ENCODE data around the gene ROBO2.

DNA sequence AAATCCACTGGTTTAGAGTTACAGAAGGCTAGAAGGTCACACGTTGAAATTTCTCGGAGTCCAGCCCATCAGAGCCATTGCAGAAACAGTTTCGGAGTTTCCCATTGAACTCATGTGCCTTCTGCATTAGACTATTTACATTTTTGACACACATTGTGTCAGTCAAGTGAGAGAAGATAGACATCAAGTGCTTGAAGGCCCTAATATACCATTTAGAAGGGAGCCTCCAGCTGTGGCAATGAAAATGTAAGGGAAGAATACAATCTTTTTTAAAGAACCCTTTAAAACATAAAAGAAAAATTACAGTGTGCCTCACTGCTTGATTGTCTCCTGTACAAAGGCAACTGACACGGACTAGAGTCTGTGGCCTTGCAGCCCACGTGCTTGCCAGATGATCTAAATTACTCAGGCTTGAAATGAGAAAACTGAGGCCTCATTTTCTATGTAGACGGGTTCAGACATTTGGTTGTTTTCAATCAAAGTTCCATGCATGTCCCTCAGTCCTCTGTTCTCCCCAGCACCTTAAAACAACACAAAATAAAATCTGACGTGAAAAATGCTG, 650.5 kb downstream of the ROBO2 start:
- TF ChIP-seq EZH2 (IDR thresholded peaks at IDR 0.05; ENCODE audit: low read depth, unreplicated experiment): no peak
- TF ChIP-seq, protein P1, sequence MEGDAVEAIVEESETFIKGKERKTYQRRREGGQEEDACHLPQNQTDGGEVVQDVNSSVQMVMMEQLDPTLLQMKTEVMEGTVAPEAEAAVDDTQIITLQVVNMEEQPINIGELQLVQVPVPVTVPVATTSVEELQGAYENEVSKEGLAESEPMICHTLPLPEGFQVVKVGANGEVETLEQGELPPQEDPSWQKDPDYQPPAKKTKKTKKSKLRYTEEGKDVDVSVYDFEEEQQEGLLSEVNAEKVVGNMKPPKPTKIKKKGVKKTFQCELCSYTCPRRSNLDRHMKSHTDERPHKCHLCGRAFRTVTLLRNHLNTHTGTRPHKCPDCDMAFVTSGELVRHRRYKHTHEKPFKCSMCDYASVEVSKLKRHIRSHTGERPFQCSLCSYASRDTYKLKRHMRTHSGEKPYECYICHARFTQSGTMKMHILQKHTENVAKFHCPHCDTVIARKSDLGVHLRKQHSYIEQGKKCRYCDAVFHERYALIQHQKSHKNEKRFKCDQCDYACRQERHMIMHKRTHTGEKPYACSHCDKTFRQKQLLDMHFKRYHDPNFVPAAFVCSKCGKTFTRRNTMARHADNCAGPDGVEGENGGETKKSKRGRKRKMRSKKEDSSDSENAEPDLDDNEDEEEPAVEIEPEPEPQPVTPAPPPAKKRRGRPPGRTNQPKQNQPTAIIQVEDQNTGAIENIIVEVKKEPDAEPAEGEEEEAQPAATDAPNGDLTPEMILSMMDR (conservative IDR thresholded peaks at IDR 0.05; ENCODE audit: low read depth in 2 of 2): no peak
- no peak for TF ChIP-seq NANOG (IDR thresholded peaks at IDR 0.05; ENCODE audit: borderline replicate concordance)
- no peak for TF ChIP-seq POLR2AphosphoS5 (IDR thresholded peaks at IDR 0.05; ENCODE audit: low read depth)
- TF ChIP-seq, protein P2, sequence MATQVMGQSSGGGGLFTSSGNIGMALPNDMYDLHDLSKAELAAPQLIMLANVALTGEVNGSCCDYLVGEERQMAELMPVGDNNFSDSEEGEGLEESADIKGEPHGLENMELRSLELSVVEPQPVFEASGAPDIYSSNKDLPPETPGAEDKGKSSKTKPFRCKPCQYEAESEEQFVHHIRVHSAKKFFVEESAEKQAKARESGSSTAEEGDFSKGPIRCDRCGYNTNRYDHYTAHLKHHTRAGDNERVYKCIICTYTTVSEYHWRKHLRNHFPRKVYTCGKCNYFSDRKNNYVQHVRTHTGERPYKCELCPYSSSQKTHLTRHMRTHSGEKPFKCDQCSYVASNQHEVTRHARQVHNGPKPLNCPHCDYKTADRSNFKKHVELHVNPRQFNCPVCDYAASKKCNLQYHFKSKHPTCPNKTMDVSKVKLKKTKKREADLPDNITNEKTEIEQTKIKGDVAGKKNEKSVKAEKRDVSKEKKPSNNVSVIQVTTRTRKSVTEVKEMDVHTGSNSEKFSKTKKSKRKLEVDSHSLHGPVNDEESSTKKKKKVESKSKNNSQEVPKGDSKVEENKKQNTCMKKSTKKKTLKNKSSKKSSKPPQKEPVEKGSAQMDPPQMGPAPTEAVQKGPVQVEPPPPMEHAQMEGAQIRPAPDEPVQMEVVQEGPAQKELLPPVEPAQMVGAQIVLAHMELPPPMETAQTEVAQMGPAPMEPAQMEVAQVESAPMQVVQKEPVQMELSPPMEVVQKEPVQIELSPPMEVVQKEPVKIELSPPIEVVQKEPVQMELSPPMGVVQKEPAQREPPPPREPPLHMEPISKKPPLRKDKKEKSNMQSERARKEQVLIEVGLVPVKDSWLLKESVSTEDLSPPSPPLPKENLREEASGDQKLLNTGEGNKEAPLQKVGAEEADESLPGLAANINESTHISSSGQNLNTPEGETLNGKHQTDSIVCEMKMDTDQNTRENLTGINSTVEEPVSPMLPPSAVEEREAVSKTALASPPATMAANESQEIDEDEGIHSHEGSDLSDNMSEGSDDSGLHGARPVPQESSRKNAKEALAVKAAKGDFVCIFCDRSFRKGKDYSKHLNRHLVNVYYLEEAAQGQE (IDR thresholded peaks at IDR 0.05; ENCODE audit: unreplicated experiment): no peak
- no peak for TF ChIP-seq EZH2phosphoT487 (IDR thresholded peaks at IDR 0.05; ENCODE audit: unreplicated experiment)
- no peak for TF ChIP-seq JUNB (IDR thresholded peaks at IDR 0.05; ENCODE audit: unreplicated experiment)
- no peak for TF ChIP-seq CREB1 (CRISPR knock-in tag; IDR thresholded peaks at IDR 0.05; ENCODE audit: low read depth)
- TF ChIP-seq, protein P3, sequence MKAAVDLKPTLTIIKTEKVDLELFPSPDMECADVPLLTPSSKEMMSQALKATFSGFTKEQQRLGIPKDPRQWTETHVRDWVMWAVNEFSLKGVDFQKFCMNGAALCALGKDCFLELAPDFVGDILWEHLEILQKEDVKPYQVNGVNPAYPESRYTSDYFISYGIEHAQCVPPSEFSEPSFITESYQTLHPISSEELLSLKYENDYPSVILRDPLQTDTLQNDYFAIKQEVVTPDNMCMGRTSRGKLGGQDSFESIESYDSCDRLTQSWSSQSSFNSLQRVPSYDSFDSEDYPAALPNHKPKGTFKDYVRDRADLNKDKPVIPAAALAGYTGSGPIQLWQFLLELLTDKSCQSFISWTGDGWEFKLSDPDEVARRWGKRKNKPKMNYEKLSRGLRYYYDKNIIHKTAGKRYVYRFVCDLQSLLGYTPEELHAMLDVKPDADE (IDR thresholded peaks at IDR 0.05): no peak
- no peak for TF ChIP-seq ZNF114 (CRISPR knock-in tag; IDR thresholded peaks at IDR 0.05)
- no peak for TF ChIP-seq STAT1 (IDR thresholded peaks at IDR 0.05; ENCODE audit: unreplicated experiment)
